ENCODE measurements around the gene SSU72.
A peak's percentile ranks its signal among the peaks of the same experiment; 100 is the strongest.

Gene SSU72

GRCh38 chr1:1574721-1575537 lies at the start of gene SSU72:
Gene SSU72, minus strand, starts transcription at chr1:1574863. Its CDS starts 306 bp downstream, at chr1:1574557.
- DNase-seq (ENCODE audit: low read depth in 2 of 2) = peak; percentile 90

DNA sequence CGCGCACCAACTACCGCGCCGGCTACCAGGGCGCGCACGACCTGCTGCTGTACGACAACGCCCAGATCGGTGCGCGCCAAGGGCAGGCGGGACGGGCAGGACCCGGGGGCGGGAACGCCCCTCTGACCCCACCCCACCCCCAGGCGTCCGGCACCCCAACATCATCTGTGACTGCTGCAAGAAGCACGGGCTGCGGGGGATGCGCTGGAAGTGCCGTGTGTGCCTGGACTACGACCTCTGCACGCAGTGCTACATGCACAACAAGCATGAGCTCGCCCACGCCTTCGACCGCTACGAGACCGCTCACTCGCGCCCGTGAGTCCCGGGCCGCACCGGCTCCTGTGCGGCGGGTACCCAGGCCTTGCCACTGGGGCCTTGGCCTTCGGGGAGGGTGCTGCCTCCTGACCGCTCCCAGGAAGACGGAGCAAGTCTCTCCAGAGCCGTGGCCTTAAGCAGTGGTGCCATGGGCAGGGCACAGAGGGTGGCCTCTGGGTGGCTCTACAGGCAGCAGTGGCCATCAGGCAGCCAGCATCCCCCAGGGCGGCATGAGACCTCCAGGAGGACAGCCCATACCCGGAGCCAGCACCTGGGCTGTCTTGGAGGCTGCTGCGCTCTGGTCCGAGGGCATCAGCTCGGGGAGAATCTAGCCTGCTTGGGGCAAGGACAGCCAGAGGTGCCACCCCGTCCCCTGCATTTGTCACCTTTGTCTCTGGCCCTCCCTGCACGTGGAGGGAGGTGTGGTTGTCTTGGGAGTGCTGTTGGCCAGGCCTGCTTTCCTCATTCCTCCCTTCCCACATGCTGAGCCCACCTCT lies 49.2 kb upstream of the SSU72 start:
- no peak for DNase-seq (ENCODE audit: low read depth in 2 of 2)

DNA sequence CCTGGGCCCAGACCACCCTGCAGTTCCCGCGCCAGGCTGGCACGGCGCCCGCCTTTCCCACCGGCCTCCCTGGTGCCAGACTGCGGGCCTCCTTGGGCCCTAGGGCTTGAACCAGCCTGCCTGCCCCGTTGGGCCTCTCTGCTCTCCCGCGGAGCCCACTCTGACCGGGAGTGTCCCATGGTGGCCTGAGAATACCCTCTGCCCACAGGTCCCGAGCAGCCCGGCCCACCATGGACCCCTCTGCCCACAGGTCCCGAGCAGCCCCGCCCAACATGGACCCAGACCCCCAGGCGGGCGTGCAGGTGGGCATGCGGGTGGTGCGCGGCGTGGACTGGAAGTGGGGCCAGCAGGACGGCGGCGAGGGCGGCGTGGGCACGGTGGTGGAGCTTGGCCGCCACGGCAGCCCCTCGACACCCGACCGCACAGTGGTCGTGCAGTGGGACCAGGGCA lies 48.5 kb upstream of the SSU72 start:
- no peak for DNase-seq (ENCODE audit: low read depth in 2 of 2)

DNA sequence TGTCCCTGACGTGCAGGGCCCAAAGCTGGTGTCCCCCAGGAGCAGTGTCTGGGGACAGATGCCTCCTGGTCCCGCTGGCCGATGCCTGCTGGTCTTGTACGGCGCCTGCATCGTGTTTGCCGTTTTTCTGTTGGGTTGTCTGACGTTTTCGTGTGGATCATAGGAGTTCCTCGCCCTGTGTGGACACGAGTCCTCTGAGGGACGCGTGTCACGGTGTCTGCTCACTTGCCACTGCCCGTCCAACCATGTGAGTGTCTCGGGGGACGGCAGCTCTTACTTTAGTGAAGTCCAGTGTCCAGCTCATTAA lies 48.1 kb upstream of the SSU72 start:
- no peak for DNase-seq (ENCODE audit: low read depth in 2 of 2)

DNA sequence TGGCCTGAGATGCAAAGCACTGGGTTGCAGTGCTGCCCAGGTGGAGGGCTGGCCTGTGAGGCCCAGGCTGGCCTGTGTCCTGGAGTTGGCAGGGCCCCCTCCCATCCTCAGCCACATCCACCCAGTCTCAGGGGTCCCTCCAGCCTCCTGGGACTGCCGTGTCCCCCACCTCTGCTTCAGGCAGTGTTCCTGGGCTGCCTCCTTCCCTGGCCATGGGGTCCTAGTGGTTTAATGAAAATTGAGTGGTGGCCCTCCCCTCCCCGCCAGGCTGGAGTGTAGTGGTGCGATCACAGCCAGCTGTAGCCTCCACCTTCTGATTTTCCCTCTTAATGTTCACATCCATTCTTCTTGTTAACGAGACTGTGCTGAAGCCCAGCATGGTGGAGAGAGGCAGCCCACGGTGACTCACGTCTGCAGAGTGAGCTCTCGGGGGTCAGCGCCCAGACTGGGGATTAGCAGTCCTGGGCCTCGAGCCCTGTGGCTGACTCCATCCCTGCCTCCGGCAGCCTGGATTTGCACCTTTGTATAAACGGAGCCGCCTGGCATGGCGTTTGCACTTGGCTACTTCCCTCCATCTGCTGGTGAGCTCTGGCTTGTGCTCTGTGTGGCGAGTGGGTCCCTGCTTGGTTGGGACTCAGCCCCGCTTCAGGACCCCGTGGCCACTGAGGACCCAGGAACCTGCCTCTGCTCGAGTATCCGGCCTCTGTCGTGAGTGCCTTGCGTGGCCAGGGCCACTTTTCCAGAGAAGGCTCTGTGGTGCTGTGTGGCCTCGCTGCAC lies 47.5 kb upstream of the SSU72 start:
- DNase-seq (ENCODE audit: low read depth in 2 of 2) = no peak

GRCh38 chr1:1621173-1622009 lies 46.7 kb upstream of the SSU72 start:
- no peak for DNase-seq (ENCODE audit: low read depth in 2 of 2)

GRCh38 chr1:1620433-1621139 lies 45.9 kb upstream of the SSU72 start:
- DNase-seq (ENCODE audit: low read depth in 2 of 2) = no peak

DNA sequence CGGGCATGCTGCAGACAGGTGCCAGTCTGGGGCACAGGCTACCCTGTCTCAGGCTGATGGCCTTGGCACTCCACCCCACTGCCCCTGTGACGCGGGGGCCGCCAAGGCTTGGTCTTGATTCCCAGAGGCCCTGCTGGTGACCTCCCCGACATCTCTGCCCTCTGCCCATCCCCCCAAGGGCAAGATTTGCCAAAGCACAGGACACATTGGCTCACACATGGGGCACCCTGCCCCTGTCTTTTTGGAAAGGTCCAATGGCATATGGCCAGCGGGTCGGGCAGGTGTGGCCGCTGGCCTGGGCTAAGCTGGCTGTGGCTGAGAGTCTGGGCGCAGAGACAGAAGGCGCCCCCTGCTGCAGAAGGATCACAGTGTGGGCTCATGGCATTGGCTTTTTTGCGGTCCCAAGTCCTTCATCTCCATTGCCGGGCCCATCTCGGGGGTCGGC lies 45.3 kb upstream of the SSU72 start:
- no peak for DNase-seq (ENCODE audit: low read depth in 2 of 2)

- no peak for DNase-seq (ENCODE audit: low read depth in 2 of 2)
Measured at GRCh38 chr1:1618396-1619068, 43.9 kb upstream of the SSU72 start.

GRCh38 chr1:1617925-1618324 lies 43.3 kb upstream of the SSU72 start:
- DNase-seq (ENCODE audit: low read depth in 2 of 2) = no peak

- no peak for DNase-seq (ENCODE audit: low read depth in 2 of 2)
Measured at GRCh38 chr1:1617516-1617915, 42.9 kb upstream of the SSU72 start.

DNA sequence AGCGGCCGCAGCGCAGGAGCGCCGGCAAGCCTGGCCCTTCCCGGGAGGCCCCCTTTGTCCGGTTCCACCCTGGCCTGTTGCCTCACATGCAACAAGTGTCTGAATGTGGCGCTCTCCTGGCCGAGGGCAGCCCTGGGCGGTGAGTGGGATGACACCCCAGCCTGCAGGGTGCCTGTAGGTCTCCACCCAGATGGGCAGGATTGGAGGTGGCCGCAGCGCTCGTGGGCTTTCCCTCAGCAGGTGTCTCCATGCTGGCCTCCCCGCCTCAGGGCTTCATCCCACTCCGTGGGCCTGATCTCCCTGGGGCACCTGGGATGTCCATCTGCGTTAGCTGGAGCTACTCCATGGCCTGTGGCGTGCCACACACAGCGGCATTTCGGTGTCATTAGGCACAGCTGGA lies 42.2 kb upstream of the SSU72 start:
- no peak for DNase-seq (ENCODE audit: low read depth in 2 of 2)

GRCh38 chr1:1616045-1616790 lies 41.6 kb upstream of the SSU72 start:
- DNase-seq (ENCODE audit: low read depth in 2 of 2) = peak in 1 of 2 donors; percentile 27

- peak; percentile 92 to 96 for DNase-seq (ENCODE audit: low read depth in 2 of 2)
Measured at GRCh38 chr1:1615256-1616044, 40.8 kb upstream of the SSU72 start, which contains the start of gene MIB2. Gene MIB2, plus strand, starts transcription at chr1:1615500. Its CDS starts 7,953 bp downstream, at chr1:1623453.

- no peak for DNase-seq (ENCODE audit: low read depth in 2 of 2)
Measured at GRCh38 chr1:1614954-1615255, 40.2 kb upstream of the SSU72 start.

DNA sequence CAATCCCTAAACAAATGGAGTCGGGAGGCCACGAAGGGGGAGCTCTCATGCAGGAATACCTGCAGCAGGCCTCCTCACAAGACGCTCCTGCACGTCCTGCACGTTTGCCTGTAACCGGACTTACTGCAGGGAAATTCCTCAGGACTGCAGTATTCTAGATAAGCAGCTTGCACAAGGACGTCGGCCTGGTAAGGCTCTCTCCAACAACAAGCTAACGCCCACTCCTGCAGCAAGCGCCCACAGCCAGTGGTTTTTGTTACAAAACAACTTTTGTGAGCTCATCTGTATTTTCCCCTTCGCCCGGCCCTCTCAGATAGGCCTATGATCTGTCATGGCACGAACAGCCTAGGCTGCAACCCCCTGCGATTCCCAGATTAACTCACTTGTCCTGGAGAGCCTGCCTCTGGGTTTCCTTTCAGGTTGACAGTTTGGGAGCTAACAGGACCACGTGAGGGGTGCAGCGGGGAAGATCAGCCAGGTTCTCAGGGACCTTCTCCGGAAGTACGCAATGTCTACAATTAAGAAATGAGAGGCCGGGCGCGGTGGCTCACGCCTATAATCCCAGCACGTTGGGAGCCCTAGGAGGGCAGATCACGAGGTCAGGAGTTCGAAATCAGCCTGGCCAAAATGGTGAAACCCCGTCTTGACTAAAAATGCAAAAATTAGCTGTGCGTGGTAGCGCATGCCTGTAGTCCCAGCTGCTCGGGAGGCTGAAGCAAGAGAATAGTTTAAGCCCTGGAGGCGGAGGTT lies 39.7 kb upstream of the SSU72 start:
- peak; percentile 40 to 51 for DNase-seq (ENCODE audit: low read depth in 2 of 2)

DNA sequence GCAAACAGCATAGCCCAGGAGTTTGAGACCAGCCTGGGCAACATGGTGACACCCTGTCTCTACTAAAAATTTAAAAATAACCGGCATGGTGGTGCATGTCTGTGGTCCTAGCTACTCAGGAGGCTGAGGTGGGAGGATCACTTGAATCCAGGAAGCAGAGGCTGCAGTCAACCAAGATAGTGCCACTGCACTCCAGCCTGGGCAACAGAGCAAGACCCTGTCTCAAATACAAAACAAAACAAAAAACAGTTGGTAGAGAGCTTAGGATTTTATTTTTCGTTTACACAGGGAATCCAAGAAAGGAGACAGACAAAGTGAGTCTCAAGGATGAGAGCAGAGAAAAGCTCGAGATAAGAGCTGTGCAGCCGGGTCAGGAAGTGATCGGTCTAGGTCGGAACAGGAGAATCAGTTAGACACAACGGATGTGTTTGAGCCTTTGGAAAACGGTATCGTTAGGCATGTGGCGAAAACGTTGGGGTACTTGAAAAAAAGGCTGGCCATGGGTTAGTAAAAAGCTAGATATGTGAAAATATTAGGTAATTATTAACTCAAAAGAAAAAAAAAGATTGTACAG lies 38.9 kb upstream of the SSU72 start:
- DNase-seq (ENCODE audit: low read depth in 2 of 2) = no peak

DNA sequence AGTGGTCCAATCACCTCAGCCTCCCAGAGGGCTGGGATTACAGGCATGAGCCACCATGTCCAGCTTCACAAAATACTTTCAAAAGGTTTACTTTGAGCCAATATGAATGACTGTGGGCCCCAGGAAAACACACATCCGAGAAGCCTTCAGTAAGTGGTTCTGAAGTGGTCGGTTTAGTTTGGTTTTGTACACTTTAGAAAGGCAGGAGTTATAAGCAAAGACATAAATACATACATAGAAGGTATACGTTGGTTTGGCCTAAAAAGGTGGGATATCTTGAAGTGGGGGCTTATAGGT lies 37.4 kb upstream of the SSU72 start:
- DNase-seq (ENCODE audit: low read depth in 2 of 2) = no peak

Measured in stimulated activated CD4-positive, alpha-beta T cell treated with anti-CD3 and anti-CD28 coated beads, Interleukin-15, amount 100 ng/mL, for 48 hours (primary cell).